Osteocyte (in vitro differentiated cells): ENCODE measurements around the gene RIMBP2. TPM values are rescaled to one million over a fixed set of nuclear protein-coding genes. Genes with fewer than 3 reads are reported as not detected.

ENCODE experiments used
- DNase-seq: peaks from one replicate; pipeline ENCODE4 v3.0.0; 2021; ENCODE audit warnings: mixed read lengths; ENCODE audit not compliant: unreplicated experiment; ENCODE audit errors: extremely low spot score
- H3K27ac Mint-ChIP-seq: one replicate; pipeline ENCODE4 v1.8.0; 2021; ENCODE audit warnings: mild to moderate bottlenecking, mixed read lengths; ENCODE audit not compliant: unreplicated experiment
- H3K27me3 Mint-ChIP-seq: one replicate; pipeline ENCODE4 v1.8.0; 2021; ENCODE audit warnings: mixed read lengths; ENCODE audit not compliant: unreplicated experiment
- H3K36me3 Mint-ChIP-seq: one replicate; pipeline ENCODE4 v1.8.0; 2021; ENCODE audit warnings: mixed read lengths; ENCODE audit not compliant: unreplicated experiment
- H3K4me1 Mint-ChIP-seq: one replicate; pipeline ENCODE4 v1.8.0; 2021; ENCODE audit warnings: mixed read lengths; ENCODE audit not compliant: unreplicated experiment
- H3K4me3 Mint-ChIP-seq: one replicate; pipeline ENCODE4 v1.8.0; 2021; ENCODE audit warnings: mild to moderate bottlenecking, moderate library complexity, mixed read lengths; ENCODE audit not compliant: unreplicated experiment
- H3K9me3 Mint-ChIP-seq: one replicate; pipeline ENCODE4 v1.8.0; 2021; ENCODE audit warnings: mixed read lengths; ENCODE audit not compliant: unreplicated experiment
- total RNA-seq: library from RNA; stranded (reverse); gene quantifications from 2 replicates; pipeline ENCODE4 v1.2.1, GENCODE V29; 2021
- TF ChIP-seq, protein P1 (sequence below): fragments of 200-600 bp; sonication (generic); IDR thresholded peaks from 2 replicates; pipeline ENCODE4 v1.5.0; 2021; ENCODE audit warnings: antibody characterized with exemption, mild to moderate bottlenecking, moderate library complexity

The RIMBP2 gene
- total RNA-seq, 1 donor from 2014 or later = 0.13 TPM

DNA sequence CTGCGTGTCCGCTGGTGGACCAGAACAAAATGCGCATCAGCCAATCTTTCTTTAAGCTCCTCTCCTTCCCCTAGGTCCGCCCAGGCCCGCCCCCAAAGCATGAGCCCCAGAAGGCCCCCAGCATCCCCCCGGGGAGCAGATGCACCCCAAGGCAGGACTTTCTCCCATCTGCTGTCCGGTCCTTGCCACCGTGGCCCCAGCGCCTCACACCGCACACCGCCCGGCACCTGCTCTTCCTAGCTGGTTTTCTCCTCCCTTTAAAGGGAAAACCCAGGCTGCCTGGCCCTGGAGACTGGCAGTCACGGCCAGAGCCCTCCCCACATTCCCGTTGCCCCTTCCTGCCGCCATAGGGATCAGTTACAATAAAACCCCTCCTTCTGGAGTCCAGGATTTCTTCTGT lies 30.2 kb downstream of the RIMBP2 start:
- H3K9me3 Mint-ChIP-seq = no peaks in the 10 kb centered on the region
- H3K27me3 Mint-ChIP-seq = no peaks in the 10 kb centered on the region
- H3K27ac Mint-ChIP-seq = no peak overlapping the region
- H3K36me3 Mint-ChIP-seq = no peaks in the 10 kb centered on the region
- no peaks in the 10 kb centered on the region for H3K4me1 Mint-ChIP-seq
- TF ChIP-seq, protein P1, sequence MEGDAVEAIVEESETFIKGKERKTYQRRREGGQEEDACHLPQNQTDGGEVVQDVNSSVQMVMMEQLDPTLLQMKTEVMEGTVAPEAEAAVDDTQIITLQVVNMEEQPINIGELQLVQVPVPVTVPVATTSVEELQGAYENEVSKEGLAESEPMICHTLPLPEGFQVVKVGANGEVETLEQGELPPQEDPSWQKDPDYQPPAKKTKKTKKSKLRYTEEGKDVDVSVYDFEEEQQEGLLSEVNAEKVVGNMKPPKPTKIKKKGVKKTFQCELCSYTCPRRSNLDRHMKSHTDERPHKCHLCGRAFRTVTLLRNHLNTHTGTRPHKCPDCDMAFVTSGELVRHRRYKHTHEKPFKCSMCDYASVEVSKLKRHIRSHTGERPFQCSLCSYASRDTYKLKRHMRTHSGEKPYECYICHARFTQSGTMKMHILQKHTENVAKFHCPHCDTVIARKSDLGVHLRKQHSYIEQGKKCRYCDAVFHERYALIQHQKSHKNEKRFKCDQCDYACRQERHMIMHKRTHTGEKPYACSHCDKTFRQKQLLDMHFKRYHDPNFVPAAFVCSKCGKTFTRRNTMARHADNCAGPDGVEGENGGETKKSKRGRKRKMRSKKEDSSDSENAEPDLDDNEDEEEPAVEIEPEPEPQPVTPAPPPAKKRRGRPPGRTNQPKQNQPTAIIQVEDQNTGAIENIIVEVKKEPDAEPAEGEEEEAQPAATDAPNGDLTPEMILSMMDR = no peak
- no peak overlapping the region for H3K4me3 Mint-ChIP-seq
- no peak for DNase-seq

DNA sequence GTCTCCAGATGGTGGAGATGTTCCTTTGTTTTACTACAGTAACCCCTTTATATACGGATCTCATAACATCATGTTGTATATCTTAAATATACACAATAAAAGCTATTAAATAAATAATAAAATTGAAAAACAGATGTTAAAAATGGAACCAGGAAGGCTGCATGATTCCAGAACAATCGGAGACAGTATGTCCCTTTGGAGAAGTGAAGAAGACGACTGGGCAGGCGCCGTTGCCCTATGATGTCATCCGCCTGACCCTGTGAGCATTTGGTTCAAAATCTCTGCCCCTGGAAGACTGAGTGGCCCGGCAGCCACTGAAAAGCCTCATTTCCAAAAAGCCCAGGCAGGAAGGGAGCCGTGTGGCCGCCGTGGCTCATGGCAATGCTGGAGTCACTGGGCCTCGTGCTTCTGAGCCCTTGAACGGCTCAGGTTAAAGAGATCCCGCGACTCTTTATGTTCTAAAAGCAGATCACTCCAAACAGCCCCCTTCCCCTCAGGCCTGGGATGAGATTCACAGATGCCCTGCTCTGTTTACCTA lies 30.8 kb downstream of the RIMBP2 start:
- no peak overlapping the region for H3K27ac Mint-ChIP-seq
- H3K4me1 Mint-ChIP-seq = no peaks in the 10 kb centered on the region
- no peak overlapping the region for H3K4me3 Mint-ChIP-seq
- TF ChIP-seq, protein P1 = no peak
- no peaks in the 10 kb centered on the region for H3K27me3 Mint-ChIP-seq
- no peaks in the 10 kb centered on the region for H3K9me3 Mint-ChIP-seq
- no peaks in the 10 kb centered on the region for H3K36me3 Mint-ChIP-seq
- no peak for DNase-seq

DNA sequence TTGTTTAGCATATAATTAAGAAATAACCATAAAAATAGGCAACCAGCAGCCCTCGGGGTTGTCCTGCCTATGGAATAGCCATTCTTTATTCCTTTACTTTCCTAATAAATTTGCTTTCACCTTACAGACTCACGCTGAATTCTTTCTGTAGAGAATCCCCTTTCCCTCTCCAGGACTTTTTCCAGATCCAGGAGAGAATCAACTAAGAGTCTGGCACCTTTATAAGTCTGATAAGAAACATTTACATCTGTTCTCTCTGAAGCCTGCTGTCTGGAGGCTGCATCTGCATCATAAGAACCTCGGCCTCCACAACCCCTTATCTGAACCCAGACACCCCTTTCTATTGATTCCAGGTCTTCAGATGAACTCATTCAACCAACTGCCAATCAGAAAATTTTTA lies 32.3 kb downstream of the RIMBP2 start:
- no peaks in the 10 kb centered on the region for H3K27me3 Mint-ChIP-seq
- H3K27ac Mint-ChIP-seq = no peak overlapping the region
- DNase-seq = no peak
- H3K9me3 Mint-ChIP-seq = no peaks in the 10 kb centered on the region
- H3K36me3 Mint-ChIP-seq = no peaks in the 10 kb centered on the region
- TF ChIP-seq, protein P1 = no peak
- no peaks in the 10 kb centered on the region for H3K4me1 Mint-ChIP-seq
- H3K4me3 Mint-ChIP-seq = no peak overlapping the region

DNA sequence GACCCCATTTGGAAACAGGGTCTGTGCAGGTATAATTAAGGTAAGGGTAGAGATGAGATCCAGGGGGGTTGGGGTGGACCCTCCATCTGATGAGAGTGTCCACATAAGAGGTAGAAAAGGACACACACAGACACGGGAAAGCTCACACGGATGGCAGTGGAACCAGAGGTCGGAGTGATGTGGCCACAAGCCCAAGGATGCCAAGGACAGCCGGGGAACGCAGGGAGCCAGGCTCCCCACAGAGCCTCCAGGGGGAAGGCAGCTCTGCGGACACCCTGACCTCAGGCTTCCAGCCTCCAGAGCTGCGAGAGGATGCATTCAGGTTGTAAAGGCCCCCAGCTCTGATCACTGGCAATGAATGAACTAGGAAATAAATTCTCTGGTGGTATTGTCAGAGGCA lies 33.0 kb downstream of the RIMBP2 start:
- TF ChIP-seq, protein P1 = no peak
- H3K27ac Mint-ChIP-seq = no peak overlapping the region
- no peaks in the 10 kb centered on the region for H3K36me3 Mint-ChIP-seq
- H3K27me3 Mint-ChIP-seq = no peaks in the 10 kb centered on the region
- H3K4me3 Mint-ChIP-seq = no peak overlapping the region
- no peaks in the 10 kb centered on the region for H3K9me3 Mint-ChIP-seq
- H3K4me1 Mint-ChIP-seq = no peaks in the 10 kb centered on the region
- no peak for DNase-seq

DNA sequence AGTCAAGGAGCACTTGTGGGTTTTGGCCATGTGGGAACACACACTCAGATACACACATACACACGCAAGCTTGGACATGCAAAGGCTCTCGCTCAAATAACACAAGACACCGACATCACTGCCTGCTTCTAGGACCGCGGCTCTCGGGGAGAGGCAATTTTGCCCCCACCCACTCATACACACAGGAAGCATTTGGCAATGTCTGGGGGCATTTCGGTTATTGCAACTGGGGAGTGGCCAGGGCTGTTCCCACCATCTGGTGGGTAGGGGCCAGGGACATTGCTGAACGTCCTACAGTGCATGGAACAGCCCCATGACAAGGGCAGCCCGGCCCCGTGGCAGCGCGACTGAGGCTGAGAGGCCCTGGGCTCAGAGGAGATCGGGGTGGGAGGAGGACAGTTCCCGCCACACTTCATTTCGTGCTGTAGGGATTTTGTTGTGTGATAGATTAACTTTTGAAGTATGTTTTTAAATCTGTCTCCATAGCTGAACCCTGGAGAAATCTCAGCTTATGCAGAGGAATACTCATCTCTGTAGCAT lies 35.6 kb downstream of the RIMBP2 start:
- H3K4me1 Mint-ChIP-seq = no peaks in the 10 kb centered on the region
- no peak overlapping the region for H3K4me3 Mint-ChIP-seq
- H3K27ac Mint-ChIP-seq = no peak overlapping the region
- TF ChIP-seq, protein P1 = no peak
- no peaks in the 10 kb centered on the region for H3K27me3 Mint-ChIP-seq
- H3K36me3 Mint-ChIP-seq = no peaks in the 10 kb centered on the region
- H3K9me3 Mint-ChIP-seq = peaks cover 5% of the 10 kb centered on the region
- no peak for DNase-seq
